Testis (tissue), 2 donors: Measurements from ENCODE around the gene LARGE1.

Source experiments
- POLR2A ChIP-seq: fragments of 450-650 bp; IDR thresholded peaks from one replicate; pipeline ENCODE4 v1.6.1; 2017; ENCODE audit warnings: antibody characterized with exemption, mild to moderate bottlenecking, moderate library complexity
- TF ChIP-seq, protein P1 (sequence below), 3 experiments: fragments of 450-650 bp in 2 of 3; fragments of 200-600 bp in 1 of 3; sonication (generic) in 1 of 3; IDR thresholded peaks; one replicate each; pipeline ENCODE4 v1.5.1; 2016 to 2019; ENCODE audit warnings: antibody characterized with exemption in 3 of 3, mild to moderate bottlenecking in 2 of 3, moderate library complexity in 1 of 3

DNA sequence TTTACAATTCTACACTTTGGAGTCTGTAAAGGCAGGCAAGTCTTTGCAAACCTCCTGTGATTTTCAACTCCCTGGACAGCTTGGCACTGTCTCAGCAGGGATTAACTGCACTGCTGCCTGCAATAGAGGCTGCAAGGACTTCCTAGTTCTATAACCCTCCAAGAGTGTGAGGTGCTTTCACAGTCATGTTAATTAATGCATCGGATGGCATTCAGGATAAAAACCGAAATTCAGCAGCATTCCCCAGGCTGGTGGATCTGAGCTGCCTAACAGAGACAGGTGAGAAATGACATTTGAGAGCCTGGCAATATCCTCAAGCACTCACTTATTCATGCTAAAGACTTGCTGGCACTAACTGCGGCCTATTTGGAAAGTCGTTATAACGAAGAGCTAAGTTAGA lies 85.0 kb downstream of the LARGE1 start:
- TF ChIP-seq, protein P1, sequence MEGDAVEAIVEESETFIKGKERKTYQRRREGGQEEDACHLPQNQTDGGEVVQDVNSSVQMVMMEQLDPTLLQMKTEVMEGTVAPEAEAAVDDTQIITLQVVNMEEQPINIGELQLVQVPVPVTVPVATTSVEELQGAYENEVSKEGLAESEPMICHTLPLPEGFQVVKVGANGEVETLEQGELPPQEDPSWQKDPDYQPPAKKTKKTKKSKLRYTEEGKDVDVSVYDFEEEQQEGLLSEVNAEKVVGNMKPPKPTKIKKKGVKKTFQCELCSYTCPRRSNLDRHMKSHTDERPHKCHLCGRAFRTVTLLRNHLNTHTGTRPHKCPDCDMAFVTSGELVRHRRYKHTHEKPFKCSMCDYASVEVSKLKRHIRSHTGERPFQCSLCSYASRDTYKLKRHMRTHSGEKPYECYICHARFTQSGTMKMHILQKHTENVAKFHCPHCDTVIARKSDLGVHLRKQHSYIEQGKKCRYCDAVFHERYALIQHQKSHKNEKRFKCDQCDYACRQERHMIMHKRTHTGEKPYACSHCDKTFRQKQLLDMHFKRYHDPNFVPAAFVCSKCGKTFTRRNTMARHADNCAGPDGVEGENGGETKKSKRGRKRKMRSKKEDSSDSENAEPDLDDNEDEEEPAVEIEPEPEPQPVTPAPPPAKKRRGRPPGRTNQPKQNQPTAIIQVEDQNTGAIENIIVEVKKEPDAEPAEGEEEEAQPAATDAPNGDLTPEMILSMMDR (IDR thresholded peaks at IDR 0.05) = no peak
- TF ChIP-seq POLR2A = no peak
